Superior temporal gyrus (tissue), 1 donor: ENCODE data around the gene PAK4.
A peak's percentile ranks its signal among the peaks of the same experiment; 100 is the strongest.
"Not testable (repeated sequence)": the region's sequence is repeated elsewhere in the genome, so short reads cannot be mapped to it uniquely, and the experiment has no call there.

ENCODE experiments used
- DNase-seq: peaks from one replicate; pipeline ENCODE4 v3.0.0-alpha.2; 2016; ENCODE audit errors: extremely low spot score

The PAK4 gene

DNA sequence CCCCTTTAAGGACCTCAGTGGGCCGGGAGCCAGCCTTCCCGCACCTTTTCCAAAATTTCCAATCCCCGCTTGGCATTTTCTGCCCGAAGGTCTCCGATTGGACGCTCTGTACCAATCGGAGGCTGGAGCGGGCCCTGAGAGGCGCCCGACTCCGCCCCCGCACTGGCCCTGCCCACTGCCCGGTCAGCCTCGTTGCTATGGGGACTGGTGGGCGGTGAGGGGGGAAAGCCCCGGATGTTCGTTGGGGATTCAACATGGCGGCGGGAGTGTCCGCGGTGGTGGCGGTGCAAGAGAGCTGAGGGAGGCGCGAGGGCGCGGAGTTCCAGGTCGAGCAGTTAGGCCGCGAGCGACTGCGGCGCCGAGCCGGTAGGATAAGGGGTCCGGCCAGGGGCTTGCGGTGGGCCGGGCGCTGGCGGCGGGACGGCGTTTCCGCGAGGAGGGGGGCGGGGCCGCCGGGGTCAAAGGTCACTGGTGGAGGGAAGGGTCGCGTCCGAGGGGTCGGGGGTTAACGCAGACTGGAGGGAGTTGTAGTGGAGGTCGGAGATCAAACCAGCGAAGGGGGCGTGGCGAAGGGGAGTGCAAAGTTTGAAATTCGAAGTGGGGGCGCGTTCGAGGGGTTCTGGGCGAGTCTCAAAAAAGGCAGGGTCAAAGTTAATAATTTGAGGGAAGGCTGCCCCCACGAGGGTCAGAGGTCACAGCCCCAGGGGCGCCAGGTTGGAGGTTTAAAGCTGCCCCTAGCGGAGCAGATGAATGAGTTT is at the start of gene PAK4:
Gene PAK4 (plus strand): TSS at position 233 of the 758 bp plus-strand sequence. CDS start 43,768 bp downstream, outside the sequence.
- DNase-seq, result peak; percentile 98

DNA sequence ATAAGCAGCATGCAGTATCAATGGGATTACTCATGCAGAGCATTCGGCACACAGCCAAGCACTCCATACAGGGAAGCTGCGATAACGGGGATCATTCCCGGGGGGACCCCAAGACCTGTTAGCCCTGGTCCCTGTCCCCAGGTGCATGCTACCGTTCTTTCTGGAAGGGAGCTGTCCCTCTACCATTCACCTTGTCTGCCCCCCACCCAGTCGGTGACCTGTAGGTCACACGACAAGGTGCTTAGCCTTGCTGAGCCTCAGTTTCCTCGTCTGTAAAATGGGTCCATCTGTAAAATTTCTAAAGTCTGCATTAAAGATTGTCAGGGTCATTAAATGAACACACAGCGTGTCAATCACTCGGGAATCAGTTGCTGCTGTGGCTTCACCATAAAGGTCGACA is 48.3 kb upstream of the PAK4 start:
- no peak for DNase-seq

DNA sequence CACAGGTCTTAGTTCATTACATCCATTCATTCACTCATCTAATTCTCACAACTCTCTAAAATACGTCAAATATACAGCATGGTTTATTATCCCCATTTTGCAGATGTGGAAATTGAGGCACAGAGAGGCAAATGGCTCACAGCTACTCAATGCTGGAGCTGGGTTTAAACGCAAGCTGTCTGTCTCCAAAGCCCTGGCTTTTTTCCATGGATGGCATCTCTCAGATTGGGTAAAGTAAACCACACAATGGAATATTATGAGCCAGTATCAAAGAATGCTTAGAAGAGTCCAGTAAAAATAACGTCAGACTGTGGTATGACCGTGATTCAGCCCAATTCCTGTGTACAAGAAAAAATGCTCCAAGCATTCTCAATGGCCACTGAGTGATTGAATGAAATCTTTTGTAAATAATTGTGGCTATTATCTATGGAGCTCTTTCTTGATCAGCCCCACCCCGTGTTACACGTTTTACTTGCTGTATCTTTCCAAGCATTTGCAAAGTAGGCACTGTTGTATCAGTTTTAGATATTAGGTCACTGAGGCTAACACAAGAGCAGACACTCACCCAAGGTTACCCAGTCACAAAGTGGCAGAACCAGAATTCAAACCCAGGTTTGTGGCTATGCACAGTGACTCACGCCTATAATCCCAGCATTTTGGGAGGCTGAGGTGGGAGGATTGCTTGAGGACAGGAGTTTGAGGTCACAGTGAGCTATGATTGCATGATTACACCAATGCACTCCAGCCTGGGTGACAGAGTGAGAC is 47.0 kb upstream of the PAK4 start:
- peak; percentile 97 for DNase-seq

DNA sequence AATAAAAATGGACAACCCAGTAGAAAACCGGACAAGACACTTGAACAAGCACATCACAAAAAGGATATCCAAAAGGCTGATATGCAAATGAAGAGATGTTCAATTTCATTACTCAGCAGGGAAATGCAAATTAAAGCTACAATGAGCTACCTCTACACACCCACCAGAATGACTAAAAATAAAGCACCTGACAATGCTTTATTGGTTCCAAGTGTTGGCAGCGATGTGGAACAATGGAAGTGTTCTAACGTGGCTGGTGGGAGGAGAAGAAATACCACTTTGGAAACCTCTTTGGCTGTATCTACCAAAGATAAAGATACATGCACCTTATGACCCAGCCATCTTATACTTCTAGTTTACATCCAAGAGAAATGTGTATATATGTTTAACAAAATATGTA is 45.2 kb upstream of the PAK4 start:
- no peak for DNase-seq

DNA sequence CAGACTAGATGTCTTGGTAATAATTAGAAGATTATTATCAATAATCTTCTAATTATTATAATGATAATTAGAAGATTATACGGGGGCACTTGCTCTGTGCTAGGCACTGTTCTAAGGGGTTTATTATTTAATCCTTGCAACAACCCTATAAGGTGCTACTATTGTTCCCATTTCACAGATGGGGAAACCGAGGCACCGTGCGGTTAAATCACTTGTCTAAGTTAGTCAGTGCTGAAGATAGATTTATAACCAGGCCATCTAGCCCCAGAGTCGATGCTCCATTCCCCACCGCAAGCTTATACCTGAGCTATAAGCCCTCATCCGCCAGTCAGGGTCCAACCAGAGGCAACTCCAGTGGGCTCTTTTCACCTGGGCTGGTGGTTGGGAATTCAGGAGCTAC is 43.4 kb upstream of the PAK4 start:
- no peak for DNase-seq

DNA sequence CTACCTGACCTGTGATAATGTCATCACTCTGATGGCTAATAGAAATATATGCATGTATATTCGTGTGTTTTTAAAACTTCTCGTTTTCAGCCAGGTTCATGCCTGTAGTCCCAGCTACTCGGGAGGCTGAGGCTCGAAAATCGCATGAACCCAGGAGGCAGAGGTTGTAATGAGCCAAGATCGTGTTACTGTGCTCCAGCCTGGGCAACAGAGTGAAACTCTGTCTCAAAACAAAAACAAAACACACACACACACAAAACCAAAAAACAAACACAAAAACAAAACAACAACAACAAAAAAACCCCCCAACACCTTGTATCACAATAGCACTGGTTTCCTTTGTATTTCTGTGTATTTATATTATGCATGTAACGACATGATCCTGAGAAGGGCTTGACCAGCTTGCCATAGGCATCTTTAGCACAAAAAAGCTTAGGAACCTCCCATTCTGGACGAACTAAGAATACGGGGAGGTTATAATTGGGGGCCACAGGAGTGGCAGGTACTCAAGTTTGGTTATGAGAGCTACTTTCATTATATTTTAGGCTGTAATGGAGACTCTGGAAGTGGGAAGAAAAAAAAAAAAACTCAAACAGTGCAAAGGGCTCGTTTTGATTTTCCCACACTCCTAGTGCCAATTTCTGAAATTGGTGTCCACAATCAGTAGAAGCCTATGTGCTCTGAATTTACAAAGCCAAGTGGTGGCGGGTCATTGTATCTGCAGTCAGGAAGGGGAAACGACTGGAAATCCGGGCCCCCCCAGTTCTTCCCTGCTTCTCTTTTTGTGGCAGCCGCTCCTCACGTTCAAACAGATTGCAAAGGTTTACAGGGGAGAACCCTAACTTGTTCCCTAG is 42.6 kb upstream of the PAK4 start:
- peak; percentile 75 for DNase-seq

DNA sequence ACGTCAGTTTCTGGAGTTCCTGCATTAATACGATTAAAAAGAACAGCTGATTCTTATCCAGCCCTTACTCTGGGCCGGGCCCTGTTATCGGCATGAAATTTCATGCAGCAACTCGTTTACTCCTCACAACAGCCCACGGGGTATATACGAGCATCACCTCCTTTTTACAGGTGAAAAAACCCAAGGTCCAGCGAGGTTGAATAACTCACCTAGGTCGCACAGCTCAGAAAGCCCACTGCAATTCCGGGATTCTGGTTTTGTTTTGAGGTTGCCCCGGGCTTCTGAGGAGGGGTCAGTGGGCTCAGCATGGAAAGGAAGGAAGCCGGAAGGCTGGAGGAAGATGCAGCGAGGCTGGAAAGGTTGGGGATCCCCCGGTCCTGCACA is 42.0 kb upstream of the PAK4 start:
- no peak for DNase-seq

DNA sequence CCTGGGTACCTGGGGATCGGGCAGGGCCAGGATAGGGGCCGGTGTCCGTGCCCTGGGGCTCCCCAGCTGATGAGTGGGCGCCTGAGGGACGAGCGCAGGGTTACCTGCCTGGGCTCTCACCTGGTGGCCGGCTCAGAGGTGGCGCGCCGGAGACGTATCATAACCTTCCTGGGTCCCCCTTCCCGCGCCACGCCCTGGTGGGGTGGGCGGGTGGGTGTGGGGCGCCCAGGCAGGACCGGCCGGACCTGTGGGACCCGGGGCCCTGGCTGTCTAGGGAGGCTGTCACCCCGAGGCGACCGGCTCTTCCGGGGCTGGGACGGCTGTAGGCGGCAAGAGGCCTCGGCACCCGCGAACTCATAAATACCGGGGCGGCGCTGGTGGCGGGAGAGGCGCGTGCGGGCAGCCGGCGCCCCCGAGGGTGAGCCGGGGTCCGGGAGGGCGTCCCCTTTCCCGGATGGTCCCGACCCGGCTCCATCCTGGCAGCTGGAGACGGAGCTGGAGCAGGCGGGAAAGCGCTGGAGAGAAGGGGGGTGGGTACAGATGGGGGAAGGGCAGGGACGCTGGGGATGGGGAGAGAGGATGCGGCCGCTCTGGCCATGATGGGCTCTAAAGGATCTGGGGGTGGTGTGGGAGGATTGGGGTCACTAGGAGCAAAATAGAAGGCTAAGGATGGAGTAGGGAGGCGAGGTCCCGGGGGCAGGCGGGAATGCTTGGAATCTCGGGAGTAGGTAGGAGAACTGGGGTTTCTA is 41.4 kb upstream of the PAK4 start, which contains the start of gene ACP7:
Gene ACP7 (plus strand): TSS at position 386 of the 749 bp plus-strand sequence. CDS start 902 bp downstream, outside the sequence.
- DNase-seq, result no peak

DNA sequence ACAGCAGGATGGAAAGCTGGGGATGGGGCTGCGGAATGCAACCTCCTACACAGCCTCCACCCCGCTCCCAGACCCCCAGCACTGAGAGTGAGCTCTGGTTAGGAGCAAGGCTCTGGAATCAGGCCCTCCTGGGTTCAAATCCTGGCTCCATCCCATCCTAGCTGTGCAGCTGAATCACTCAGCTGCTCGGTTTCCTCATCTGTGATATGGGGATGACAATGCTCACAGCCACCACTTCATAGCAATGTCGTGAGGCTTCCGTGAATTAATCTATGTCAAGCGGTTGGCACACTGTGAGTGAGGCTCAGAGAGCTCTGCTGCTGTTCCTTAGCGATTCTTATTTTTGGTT is 40.9 kb upstream of the PAK4 start:
- no peak for DNase-seq

DNA sequence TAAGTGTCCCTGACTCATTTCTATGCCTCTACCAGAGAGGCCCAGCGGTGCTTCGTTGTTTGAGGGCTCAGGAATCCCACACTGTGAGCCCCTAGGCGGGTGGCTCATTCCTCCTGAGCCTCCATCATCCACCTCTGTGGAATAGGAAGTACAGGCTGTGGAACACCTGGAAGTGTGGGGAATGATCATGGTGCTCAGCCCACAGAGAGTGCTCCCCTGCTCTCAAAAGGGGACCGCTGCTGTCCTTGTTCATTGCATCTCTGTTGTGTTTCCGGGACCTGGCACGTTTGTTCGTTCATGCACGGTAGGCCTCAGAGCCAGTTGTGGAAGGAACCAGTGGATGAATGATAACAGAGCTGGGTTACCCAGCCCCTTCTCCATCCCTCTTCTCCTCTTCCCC is 40.2 kb upstream of the PAK4 start:
- no peak for DNase-seq

DNA sequence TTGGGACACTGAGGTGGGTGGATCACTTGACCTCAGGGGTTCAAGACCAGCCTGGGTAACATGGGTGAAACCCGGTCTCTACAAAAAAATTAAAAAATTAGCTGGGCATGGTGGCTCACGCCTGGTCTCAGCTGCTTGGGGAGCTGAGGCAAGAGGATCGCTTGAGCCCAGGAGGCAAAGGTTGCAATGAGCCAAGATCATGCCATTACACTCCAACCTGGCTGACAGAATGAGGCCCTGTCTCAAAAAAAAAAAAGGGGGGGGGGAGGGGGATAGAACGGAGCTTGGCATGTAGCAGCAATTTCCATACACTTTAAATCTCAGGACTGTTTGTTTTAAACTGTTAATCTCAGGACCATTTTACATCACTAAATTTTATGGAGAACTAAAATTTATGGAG is 39.2 kb upstream of the PAK4 start:
- DNase-seq, result no peak

DNA sequence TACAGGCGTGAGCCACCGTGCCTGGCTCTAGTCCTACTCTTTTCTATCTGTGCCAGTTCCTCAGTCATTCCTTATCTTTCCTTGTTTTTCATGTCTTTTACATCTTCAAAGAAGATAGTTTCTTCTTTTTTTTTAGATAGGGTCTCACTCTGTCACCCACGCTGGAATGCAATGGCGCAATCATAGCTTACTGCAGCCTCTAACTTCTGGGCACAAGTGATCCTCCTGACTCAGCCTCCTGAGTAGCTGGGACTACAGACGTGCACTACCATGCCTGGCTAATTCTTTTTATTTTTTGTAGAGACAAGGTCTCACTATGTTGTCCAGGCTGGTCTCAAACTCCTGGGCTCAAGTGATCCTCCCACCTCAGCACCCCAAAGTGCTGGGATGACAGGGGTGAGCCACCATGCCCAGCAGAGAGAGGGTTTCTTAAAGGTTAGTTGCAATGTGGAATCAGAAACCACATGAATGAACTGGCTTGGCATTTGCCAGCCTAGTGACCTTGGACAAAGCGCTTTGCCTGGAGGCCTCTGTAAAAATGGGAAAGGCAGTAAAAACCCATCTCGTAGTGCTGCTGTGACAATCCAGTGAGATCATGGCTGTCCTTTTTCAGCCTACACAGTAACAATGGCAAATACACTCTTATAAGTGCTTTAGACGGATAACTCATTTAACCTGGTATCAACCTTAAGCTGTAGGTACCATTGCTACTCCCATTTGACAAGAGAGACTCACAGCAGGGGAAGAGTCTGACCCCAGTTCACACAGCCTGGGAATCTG is 37.5 kb upstream of the PAK4 start:
- DNase-seq, result no peak

DNA sequence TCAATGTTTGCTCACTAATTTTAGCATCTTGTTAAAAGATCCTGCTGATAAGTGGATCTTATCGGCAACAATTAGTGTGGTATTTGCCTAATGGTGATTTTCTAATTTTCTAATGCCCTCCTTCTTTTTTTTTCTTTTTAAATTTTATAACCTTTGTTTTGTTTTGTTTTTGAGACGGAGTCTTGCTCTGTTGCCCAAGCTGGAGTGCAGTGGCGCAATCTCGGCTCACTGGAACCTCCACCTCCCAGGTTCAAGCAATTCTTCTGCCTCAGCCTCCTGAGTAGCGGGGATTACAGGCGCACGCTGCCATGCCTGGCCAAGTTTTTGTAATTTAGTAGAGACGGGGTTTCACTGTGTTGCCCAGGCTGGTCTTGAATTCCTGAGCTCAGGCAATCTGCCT is 35.6 kb upstream of the PAK4 start:
- not testable (repeated sequence) for DNase-seq

DNA sequence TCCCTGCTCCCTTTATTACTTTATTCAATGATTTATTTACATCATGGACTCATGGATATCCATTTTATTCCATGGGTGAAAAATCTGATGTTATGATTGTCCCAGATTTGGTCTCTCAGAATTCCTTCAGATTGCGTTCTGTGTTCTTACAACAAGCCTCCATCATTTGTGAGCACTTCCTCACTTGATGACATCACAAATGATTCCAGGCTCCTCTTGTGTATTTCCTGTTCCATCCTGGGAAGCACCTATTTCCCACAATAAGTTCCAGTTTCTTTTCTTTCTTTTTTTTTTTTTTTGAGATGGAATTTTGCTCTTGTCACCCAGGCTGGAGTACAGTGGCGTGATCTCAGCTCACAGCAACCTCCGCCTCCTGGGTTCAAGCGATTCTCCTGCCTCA is 34.7 kb upstream of the PAK4 start:
- no peak for DNase-seq

DNA sequence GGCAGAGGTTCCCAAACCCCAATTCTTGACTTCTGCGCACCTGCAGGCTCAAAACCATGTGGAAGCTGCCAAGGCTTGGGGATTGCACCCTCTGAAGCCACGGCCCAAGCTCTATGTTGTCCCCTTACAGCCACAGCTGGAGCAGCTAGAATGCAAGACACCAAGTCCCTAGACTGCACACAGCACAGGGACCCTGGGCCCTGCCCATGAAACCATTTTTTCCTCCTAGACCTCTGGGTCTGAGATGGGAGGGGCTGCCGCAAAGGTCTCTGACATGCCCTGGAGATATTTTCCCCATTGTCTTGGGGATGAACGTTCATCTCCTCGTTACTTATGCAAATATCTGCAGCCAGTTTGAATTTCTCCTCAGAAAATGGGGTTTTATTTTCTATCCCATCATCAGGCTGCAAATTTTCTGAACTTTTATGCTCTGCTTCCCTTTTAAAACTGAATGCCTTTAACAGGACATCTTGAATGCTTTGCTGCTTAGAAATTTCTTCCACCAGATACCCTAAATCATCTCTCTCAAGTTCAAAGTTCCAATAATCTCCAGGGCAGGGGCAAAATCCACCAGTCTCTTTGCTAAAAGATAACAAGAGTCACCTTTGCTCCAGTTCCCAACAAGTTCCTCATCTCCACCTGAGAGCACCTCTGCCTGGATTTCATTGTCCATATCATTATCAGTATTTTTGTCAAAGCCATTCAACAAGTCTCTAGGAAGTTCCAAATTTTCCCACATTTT is 29.6 kb upstream of the PAK4 start:
- DNase-seq, result not testable (repeated sequence)

DNA sequence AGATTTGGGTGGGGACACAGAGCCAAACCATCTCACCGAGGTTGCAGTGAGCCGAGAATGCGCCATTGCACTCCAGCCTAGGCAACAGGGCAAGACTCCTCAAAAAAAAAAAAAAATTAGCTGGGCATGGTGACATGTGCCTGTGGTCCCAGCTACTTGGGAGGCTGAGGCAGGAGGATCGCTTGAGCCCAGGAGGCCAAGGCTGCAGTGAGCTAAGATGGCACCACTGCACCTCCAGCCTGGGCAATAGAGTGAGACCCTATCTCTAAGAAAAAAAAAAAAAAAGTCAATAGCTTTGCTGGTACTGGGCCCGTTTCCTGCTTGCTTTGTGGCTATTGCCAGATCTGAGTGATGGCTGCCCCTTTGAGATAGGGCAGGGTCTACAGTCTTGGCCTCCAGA is 28.3 kb upstream of the PAK4 start:
- no peak for DNase-seq

DNA sequence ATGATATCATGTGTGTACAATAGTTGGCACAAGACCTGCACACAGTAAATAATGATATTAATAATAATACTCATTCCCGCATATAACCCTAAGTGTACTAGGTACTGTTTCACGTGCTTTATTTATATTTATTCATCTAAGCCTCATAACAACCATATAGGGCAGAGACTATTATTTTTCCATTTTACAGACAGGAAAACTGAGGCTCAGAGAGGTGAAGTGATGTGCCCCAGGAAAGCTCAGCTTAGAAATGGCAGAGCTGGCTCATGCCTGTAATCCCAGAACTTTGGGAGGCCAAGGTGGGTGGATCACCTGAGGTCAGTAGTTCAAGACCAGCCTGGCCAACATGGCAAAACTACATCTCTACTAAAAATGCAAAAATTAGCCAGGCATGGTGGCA is 27.9 kb upstream of the PAK4 start:
- DNase-seq, result no peak

DNA sequence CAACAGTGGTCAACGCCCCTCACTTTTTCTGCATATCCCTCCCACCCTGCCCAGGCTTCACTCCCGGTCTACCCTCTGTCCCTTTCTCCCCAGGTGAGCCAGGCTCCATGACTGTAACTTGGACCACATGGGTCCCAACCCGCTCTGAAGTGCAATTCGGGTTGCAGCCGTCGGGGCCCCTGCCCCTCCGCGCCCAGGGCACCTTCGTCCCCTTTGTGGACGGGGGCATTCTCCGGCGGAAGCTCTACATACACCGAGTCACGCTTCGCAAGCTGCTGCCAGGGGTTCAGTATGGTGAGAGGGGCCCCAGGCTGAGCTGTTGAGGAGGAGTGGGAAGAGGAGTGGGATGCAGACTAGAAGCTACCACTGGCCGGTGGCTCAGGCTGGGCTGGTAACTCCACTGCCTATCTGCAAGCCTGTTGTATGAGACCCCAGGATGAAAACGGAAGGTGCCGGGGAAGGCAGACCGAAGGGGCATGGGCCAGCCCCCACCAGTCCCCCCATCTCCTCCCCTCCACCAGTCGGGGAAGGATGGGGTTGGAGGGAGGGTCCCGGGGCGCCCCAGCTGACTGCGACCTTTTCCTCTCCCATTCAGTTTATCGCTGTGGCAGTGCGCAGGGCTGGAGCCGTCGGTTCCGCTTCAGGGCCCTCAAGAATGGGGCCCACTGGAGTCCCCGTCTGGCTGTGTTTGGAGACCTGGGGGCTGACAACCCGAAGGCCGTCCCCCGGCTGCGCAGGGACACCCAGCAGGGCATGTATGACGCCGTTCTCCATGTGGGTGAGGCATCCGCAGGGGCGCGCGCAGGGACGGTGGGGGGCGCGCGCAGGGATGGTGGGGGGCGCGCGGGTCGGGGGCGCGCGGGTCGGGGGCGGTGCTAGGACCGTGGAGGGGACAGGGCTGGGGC is 27.0 kb upstream of the PAK4 start:
- DNase-seq, result no peak

DNA sequence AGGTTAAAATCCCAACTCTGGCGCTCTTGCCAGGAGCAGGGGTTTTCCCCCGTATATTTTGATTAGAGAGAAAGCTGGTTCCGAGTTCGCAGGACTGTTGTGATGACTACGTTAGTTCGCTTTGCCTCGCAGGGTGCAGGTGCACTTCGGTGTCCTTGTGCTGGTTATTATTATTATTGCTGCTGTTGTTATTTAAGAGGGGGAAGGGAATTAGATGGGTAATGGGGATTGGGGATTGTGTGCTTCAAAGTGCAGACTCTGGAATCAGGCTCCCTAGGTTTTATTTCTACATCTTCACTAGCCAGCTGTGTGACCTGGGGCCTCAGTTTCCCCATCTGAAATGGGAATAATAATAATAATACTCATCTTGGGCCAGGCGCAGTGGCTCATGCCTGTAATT is 26.2 kb upstream of the PAK4 start:
- no peak for DNase-seq
